ENCODE results near the gene DNAJC1. TPM values are rescaled to one million over a fixed set of nuclear protein-coding genes. Genes with fewer than 3 reads are reported as not detected.

DNAJC1 gene
- total RNA-seq, 1 donor from 2014 or later = 12.0 TPM

DNA sequence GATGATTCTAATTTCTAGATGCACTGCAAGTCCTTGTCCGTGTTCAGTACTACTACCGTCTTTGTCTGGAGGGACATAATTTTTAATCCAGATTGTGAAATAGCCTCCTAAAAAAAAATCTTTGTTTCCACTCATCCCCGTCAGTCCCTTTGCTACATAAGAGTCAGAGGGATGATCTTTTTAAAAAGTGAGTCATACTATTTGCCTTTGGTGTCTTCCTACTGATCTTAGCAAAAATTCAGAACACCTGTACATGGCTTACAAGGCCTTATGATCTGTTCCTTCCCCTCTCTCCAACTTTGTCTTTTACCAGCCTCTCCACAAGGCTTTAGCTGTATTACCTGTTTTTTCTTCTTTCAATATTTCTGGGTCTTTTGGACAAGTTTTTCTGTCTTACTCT is 296.0 kb downstream of the DNAJC1 start:
- no peaks in the 10 kb centered on the region for H3K27me3 ChIP-seq (ENCODE audit: low read depth)
- H3K4me1 ChIP-seq = peaks cover 15% of the 10 kb centered on the region
- no peak overlapping the region for H3K4me3 ChIP-seq
- no peak for DNase-seq
- H3K27ac ChIP-seq (replicated peaks) = no peak overlapping the region
- H3K9me3 ChIP-seq (replicated peaks) = no peaks in the 10 kb centered on the region
- TF ChIP-seq, protein P1, sequence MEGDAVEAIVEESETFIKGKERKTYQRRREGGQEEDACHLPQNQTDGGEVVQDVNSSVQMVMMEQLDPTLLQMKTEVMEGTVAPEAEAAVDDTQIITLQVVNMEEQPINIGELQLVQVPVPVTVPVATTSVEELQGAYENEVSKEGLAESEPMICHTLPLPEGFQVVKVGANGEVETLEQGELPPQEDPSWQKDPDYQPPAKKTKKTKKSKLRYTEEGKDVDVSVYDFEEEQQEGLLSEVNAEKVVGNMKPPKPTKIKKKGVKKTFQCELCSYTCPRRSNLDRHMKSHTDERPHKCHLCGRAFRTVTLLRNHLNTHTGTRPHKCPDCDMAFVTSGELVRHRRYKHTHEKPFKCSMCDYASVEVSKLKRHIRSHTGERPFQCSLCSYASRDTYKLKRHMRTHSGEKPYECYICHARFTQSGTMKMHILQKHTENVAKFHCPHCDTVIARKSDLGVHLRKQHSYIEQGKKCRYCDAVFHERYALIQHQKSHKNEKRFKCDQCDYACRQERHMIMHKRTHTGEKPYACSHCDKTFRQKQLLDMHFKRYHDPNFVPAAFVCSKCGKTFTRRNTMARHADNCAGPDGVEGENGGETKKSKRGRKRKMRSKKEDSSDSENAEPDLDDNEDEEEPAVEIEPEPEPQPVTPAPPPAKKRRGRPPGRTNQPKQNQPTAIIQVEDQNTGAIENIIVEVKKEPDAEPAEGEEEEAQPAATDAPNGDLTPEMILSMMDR (IDR thresholded peaks at IDR 0.05; ENCODE audit: borderline replicate concordance) = no peak
- intact Hi-C loops (cut with micrococcal nuclease) = no loop called here
- no peaks in the 10 kb centered on the region for H3K36me3 ChIP-seq

Other genes starting within 250 kb of the DNAJC1 start
- not detected for gene EBLN1, start 214.3 kb upstream of the DNAJC1 start, total RNA-seq